ENCODE data around the gene MMP17.

DNA sequence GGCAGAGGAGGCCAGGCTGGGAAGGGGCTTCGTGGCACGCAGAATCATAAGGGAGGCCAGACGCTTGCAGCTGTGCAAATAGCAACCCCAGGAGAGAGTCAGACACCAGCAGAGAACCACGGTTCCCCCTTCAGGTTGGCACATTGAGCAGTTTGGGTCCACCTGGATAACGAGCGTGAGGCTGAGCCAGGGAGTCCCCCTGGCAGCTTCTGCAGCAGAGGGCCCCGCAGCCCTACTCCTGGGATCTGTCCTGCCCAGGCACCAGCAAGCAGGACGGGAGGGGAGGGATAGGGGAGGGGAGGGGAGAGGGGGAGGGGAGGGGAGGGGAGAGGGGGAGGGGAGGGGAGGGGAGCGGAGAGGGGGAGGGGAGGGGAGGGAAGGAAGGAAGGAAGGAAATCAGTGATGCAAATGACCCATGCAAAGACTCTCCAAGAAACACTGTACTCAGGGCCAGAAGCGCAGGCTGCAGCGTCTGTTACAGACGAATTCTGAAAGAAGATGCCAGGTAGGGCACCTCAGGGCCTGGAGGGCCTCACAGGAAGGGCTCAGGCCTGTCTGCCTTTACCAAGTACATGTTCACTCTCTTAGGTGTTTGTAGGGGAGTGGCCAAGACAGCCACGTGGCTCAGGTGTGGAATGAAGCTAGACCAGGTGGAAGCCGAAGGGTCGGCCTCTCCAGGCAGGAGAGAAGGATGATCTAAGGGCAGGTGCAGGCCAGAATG lies 32.3 kb upstream of the MMP17 start:
- TF ChIP-seq, protein P1, sequence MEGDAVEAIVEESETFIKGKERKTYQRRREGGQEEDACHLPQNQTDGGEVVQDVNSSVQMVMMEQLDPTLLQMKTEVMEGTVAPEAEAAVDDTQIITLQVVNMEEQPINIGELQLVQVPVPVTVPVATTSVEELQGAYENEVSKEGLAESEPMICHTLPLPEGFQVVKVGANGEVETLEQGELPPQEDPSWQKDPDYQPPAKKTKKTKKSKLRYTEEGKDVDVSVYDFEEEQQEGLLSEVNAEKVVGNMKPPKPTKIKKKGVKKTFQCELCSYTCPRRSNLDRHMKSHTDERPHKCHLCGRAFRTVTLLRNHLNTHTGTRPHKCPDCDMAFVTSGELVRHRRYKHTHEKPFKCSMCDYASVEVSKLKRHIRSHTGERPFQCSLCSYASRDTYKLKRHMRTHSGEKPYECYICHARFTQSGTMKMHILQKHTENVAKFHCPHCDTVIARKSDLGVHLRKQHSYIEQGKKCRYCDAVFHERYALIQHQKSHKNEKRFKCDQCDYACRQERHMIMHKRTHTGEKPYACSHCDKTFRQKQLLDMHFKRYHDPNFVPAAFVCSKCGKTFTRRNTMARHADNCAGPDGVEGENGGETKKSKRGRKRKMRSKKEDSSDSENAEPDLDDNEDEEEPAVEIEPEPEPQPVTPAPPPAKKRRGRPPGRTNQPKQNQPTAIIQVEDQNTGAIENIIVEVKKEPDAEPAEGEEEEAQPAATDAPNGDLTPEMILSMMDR (IDR thresholded peaks at IDR 0.05): no peak
- no peak for TF ChIP-seq EZH2 (IDR thresholded peaks at IDR 0.05; ENCODE audit: borderline replicate concordance, insufficient read depth, low read depth, low read length, poor library complexity, severe bottlenecking)
